A673 (cell line): ENCODE results near the gene HAPLN1. TPM values are rescaled to one million over a fixed set of nuclear protein-coding genes. Genes with fewer than 3 reads are reported as not detected.

Source experiments
- BruUV-seq: library from RNA; stranded (reverse); fragments of 400-500 nt; replicated peaks from 2 replicates; lab custom pipeline; 2021; lab: Mats Ljungman, UMichigan
- CTCF ChIA-PET: fragments of 300-600 bp; sonication (Branson Sonifier 250); formaldehyde crosslinking; loops from one replicate; lab custom pipeline; 2022; ENCODE audit warnings: antibody characterized with exemption; lab: Charles Lee
- POLR2A ChIA-PET: fragments of 300-600 bp; sonication (Branson Sonifier 250); formaldehyde crosslinking; loops from one replicate; lab custom pipeline; 2022; ENCODE audit warnings: antibody characterized with exemption; ENCODE audit not compliant: low non-redundant PET; lab: Charles Lee
- DNase-seq: peaks from one replicate; pipeline ENCODE4 v3.0.0-alpha.2; 2015; ENCODE audit warnings: low spot score
- H3K27ac ChIP-seq: fragments of 200-600 bp; sonication (generic); 2 replicates; pipeline ENCODE4 v1.5.1; 2016; ENCODE audit warnings: mixed run types, low read depth, mild to moderate bottlenecking, mixed read lengths, antibody characterized with exemption, low read length; ENCODE audit not compliant: poor library complexity, severe bottlenecking
- H3K27me3 ChIP-seq: fragments of 200-600 bp; sonication (generic); replicated peaks from 2 replicates; pipeline ENCODE4 v1.6.1; 2017; ENCODE audit warnings: mixed run types, low read depth, mild to moderate bottlenecking, mixed read lengths, antibody characterized with exemption, low read length; ENCODE audit not compliant: insufficient read depth, poor library complexity
- H3K36me3 ChIP-seq: fragments of 200-600 bp; sonication (generic); 2 replicates; pipeline ENCODE4 v1.6.1; 2016; ENCODE audit warnings: mixed run types, mild to moderate bottlenecking, mixed read lengths, antibody characterized with exemption, low read length; ENCODE audit not compliant: insufficient read depth, poor library complexity, severe bottlenecking
- H3K4me1 ChIP-seq: fragments of 200-600 bp; sonication (generic); 2 replicates; pipeline ENCODE4 v1.6.1; 2017; ENCODE audit warnings: mixed run types, mild to moderate bottlenecking, mixed read lengths, antibody characterized with exemption, low read length; ENCODE audit not compliant: insufficient read depth, poor library complexity, severe bottlenecking
- H3K4me3 ChIP-seq: fragments of 200-600 bp; sonication (generic); 2 replicates; pipeline ENCODE4 v1.5.1; 2016; ENCODE audit warnings: low read depth, mixed run types, mild to moderate bottlenecking, mixed read lengths, low read length; ENCODE audit not compliant: poor library complexity, severe bottlenecking
- H3K9me3 ChIP-seq: fragments of 200-600 bp; sonication (generic); 2 replicates; pipeline ENCODE4 v1.6.1; 2016; ENCODE audit warnings: mixed run types, low read depth, mild to moderate bottlenecking, mixed read lengths, antibody characterized with exemption, low read length; ENCODE audit not compliant: poor library complexity, severe bottlenecking
- EZH2 ChIP-seq: fragments of 200-600 bp; sonication (generic); IDR thresholded peaks from 2 replicates; pipeline ENCODE4 v1.6.1; 2017; ENCODE audit warnings: borderline replicate concordance, low read depth, mild to moderate bottlenecking, mixed read lengths, antibody characterized with exemption, low read length; ENCODE audit not compliant: poor library complexity, severe bottlenecking
- intact Hi-C: fragments of 100-400 bp; cut with micrococcal nuclease; formaldehyde crosslinking; loops from one replicate; pipeline ENCODE4 v1.10.0; 2022; ENCODE audit not compliant: unreplicated experiment
- total RNA-seq: library from RNA; stranded (reverse); gene quantifications from 2 replicates; pipeline ENCODE4 v1.2.3, GENCODE V29; 2021
- TF ChIP-seq, protein P1 (sequence below): fragments of 300-800, 200-600 bp; sonication (generic); conservative IDR thresholded peaks from 2 replicates; pipeline ENCODE4 v1.5.1; 2017; ENCODE audit warnings: low read depth, mild to moderate bottlenecking, antibody characterized with exemption, low read length, moderate library complexity, mixed read lengths

The HAPLN1 gene
- total RNA-seq, 1 experiment from 2014 or later, result 0.32 TPM

DNA sequence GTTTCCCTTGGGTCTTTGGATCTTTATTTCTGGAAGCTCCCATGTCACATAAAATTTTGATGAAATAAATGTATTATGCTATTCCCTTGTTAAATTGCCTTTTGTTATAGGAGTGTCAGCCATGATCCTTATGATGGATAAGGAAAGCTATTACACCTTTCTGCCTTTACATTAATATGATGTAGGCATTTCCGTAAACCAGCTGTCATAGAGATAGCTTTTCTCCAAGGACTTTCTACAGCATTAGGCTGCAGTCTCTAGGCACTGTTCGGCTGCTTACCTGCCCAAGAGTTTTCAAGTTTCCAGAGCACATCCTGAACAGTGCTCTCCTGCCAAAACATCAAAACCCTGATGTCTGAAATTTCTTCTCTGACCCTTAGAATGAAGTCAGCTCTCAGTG is 87.4 kb downstream of the HAPLN1 start:
- no peak for DNase-seq
- Histone ChIP-seq H3K4me1 (no peaks in the 10 kb centered on the region), H3K9me3 (no peaks in the 10 kb centered on the region), H3K27me3 (no peaks in the 10 kb centered on the region), H3K36me3 (no peaks in the 10 kb centered on the region), H3K27ac (no peak overlapping the region), H3K4me3 (no peak overlapping the region)
- ChIA-PET POLR2A (no interaction called here), CTCF (no interaction called here)
- no TSS peak for BruUV-seq
- intact Hi-C loops, result no loop called here
- no peak for TF ChIP-seq EZH2
- TF ChIP-seq, protein P1, sequence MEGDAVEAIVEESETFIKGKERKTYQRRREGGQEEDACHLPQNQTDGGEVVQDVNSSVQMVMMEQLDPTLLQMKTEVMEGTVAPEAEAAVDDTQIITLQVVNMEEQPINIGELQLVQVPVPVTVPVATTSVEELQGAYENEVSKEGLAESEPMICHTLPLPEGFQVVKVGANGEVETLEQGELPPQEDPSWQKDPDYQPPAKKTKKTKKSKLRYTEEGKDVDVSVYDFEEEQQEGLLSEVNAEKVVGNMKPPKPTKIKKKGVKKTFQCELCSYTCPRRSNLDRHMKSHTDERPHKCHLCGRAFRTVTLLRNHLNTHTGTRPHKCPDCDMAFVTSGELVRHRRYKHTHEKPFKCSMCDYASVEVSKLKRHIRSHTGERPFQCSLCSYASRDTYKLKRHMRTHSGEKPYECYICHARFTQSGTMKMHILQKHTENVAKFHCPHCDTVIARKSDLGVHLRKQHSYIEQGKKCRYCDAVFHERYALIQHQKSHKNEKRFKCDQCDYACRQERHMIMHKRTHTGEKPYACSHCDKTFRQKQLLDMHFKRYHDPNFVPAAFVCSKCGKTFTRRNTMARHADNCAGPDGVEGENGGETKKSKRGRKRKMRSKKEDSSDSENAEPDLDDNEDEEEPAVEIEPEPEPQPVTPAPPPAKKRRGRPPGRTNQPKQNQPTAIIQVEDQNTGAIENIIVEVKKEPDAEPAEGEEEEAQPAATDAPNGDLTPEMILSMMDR, result no peak

DNA sequence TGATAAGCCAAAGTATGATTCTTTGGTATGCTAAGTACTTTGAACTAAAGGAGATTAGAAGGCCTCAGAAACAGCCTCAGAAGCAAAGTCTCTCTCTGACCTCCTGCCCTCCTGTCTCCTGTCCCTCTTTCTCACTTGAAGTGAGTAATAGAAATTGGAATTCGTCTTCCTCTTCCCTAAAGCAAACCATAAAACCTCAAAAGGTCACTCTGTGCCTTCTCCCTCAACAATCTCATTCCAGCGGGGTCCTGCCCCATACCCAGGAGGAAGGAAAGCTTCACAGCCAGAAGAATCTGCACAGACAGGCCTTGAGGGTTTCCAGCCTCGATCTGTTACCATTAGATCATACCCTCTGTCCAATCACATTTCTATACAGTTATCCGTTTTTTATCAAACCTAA is 87.8 kb downstream of the HAPLN1 start:
- DNase-seq, result no peak
- no peak for TF ChIP-seq EZH2
- TF ChIP-seq, protein P1, result no peak
- peaks cover 3% of the 10 kb centered on the region for H3K27me3 ChIP-seq
- no peak overlapping the region for H3K4me3 ChIP-seq
- no peak overlapping the region for H3K27ac ChIP-seq
- no peaks in the 10 kb centered on the region for H3K4me1 ChIP-seq
- POLR2A ChIA-PET, result no interaction called here
- CTCF ChIA-PET, result no interaction called here
- no TSS peak for BruUV-seq
- intact Hi-C loops, result no loop called here
- no peaks in the 10 kb centered on the region for H3K36me3 ChIP-seq
- no peaks in the 10 kb centered on the region for H3K9me3 ChIP-seq

DNA sequence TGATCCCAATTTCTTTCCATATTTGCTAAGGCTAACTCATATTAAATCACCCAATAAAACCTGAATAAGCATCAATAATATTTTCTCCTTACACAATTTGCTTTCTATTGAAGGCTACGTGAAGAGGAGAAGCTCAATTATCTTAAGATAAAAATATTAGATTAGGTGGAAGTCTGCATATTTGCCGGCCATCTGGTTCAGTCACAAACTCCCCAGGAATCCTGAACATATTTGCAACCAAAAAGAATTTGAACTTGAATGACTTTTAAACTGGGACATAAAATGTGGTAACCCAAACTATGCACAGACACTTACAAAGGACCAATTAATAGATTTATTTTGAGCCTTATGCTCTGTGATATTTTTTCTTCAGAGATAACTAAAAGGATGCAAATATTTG is 92.3 kb downstream of the HAPLN1 start:
- no peak for TF ChIP-seq EZH2
- TF ChIP-seq, protein P1, result no peak
- POLR2A ChIA-PET, result no interaction called here
- Histone ChIP-seq H3K4me1 (no peaks in the 10 kb centered on the region), H3K4me3 (no peak overlapping the region), H3K9me3 (no peaks in the 10 kb centered on the region), H3K27ac (no peak overlapping the region), H3K27me3 (peaks cover 8% of the 10 kb centered on the region), H3K36me3 (no peaks in the 10 kb centered on the region)
- no peak for DNase-seq
- no TSS peak for BruUV-seq
- intact Hi-C loops, result no loop called here
- CTCF ChIA-PET, result no interaction called here
